WTC11 (cell line): ENCODE measurements around the gene ELOB.

Source experiments
- GABPB1 ChIP-seq: sonication (generic); formaldehyde crosslinking; IDR thresholded peaks from 2 replicates; pipeline ENCODE4 v1.8.1; 2023; ENCODE audit warnings: mild to moderate bottlenecking, missing genetic modification reagents
- TF ChIP-seq, protein P1 (sequence below): fragments of 200-600 bp; IDR thresholded peaks from 2 replicates; pipeline ENCODE4 v1.8.0; 2022; ENCODE audit warnings: antibody characterized with exemption
- TF ChIP-seq, protein P2 (sequence below): sonication (generic); formaldehyde crosslinking; IDR thresholded peaks from 2 replicates; pipeline ENCODE4 v1.8.1; 2023; ENCODE audit warnings: mild to moderate bottlenecking, missing genetic modification reagents, moderate library complexity

DNA sequence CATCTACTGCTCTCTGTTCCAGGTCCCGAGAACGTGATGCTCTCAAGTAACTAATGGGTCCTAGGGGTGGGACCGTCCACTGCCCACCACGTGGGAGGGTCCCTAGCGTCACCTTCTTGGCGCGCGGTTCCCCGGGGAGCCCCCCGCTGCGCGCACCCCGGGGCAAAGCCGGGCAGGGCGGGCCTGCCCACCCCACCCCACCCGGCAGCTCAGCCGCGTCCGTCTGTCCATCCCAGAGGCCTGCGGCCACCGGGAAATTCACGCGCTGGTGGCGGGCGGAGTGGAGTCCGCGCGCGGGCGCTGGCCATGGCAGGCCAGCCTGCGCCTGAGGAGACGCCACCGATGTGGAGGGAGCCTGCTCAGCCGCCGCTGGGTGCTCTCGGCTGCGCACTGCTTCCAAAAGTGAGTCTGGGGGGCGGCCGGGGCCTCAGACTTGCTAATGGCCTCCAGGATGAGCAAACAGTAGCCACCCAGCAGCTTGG is 21.7 kb upstream of the ELOB start:
- TF ChIP-seq, protein P1, sequence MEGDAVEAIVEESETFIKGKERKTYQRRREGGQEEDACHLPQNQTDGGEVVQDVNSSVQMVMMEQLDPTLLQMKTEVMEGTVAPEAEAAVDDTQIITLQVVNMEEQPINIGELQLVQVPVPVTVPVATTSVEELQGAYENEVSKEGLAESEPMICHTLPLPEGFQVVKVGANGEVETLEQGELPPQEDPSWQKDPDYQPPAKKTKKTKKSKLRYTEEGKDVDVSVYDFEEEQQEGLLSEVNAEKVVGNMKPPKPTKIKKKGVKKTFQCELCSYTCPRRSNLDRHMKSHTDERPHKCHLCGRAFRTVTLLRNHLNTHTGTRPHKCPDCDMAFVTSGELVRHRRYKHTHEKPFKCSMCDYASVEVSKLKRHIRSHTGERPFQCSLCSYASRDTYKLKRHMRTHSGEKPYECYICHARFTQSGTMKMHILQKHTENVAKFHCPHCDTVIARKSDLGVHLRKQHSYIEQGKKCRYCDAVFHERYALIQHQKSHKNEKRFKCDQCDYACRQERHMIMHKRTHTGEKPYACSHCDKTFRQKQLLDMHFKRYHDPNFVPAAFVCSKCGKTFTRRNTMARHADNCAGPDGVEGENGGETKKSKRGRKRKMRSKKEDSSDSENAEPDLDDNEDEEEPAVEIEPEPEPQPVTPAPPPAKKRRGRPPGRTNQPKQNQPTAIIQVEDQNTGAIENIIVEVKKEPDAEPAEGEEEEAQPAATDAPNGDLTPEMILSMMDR: no peak
- no peak for TF ChIP-seq GABPB1 (CRISPR knock-in tag)
- TF ChIP-seq, protein P2, sequence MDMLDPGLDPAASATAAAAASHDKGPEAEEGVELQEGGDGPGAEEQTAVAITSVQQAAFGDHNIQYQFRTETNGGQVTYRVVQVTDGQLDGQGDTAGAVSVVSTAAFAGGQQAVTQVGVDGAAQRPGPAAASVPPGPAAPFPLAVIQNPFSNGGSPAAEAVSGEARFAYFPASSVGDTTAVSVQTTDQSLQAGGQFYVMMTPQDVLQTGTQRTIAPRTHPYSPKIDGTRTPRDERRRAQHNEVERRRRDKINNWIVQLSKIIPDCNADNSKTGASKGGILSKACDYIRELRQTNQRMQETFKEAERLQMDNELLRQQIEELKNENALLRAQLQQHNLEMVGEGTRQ (CRISPR knock-in tag): no peak
